OCI-LY1 (cell line): ENCODE data around the gene KLK11.

Source experiments
- H2AFZ ChIP-seq: fragments of 200-600 bp; sonication (generic), shearing (Covaris generic); 2 replicates; pipeline ENCODE4 v1.6.0; 2014; ENCODE audit warnings: antibody characterized with exemption, mild to moderate bottlenecking, low read length
- H3F3A ChIP-seq: fragments of 200-600 bp; sonication (generic), shearing (Covaris generic); 2 replicates; pipeline ENCODE4 v1.6.0; 2014; ENCODE audit warnings: mild to moderate bottlenecking, antibody characterized with exemption, low read length, moderate library complexity; ENCODE audit not compliant: insufficient read depth
- H3K27ac ChIP-seq: fragments of 200-600 bp; sonication (generic); 2 replicates; pipeline ENCODE4 v1.5.1; 2014; ENCODE audit warnings: low read length, mixed run types, mild to moderate bottlenecking, low read depth; ENCODE audit not compliant: poor library complexity, severe bottlenecking
- H3K27me3 ChIP-seq: fragments of 200-600 bp; sonication (generic); 2 replicates; pipeline ENCODE4 v1.6.0; 2014; ENCODE audit warnings: antibody characterized with exemption, mild to moderate bottlenecking, low read length, moderate library complexity; ENCODE audit not compliant: insufficient read depth
- H3K36me3 ChIP-seq: fragments of 200-600 bp; sonication (generic); 2 replicates; pipeline ENCODE4 v1.6.1; 2014; ENCODE audit warnings: mild to moderate bottlenecking, antibody characterized with exemption, low read length, moderate library complexity, mixed read lengths; ENCODE audit not compliant: insufficient read depth
- H3K4me1 ChIP-seq: fragments of 200-600 bp; sonication (generic); 2 replicates; pipeline ENCODE4 v1.5.1; 2014; ENCODE audit warnings: mild to moderate bottlenecking, low read length, moderate library complexity; ENCODE audit not compliant: insufficient read depth, severe bottlenecking
- H3K4me2 ChIP-seq: fragments of 200-600 bp; sonication (generic), shearing (Covaris generic); 2 replicates; pipeline ENCODE4 v1.6.1; 2014; ENCODE audit warnings: low read length
- H3K4me3 ChIP-seq: fragments of 200-600 bp; sonication (generic); 2 replicates; pipeline ENCODE4 v1.5.1; 2014; ENCODE audit warnings: low read length, low read depth, mild to moderate bottlenecking, mixed read lengths; ENCODE audit not compliant: poor library complexity, severe bottlenecking
- H3K79me2 ChIP-seq: fragments of 200-600 bp; shearing (Covaris generic); 2 replicates; pipeline ENCODE4 v1.6.1; 2016; ENCODE audit warnings: mixed run types, low read length, mixed read lengths; ENCODE audit not compliant: insufficient read depth
- H3K9ac ChIP-seq: fragments of 200-600 bp; sonication (generic), shearing (Covaris generic); 2 replicates; pipeline ENCODE4 v1.6.1; 2014; ENCODE audit warnings: mild to moderate bottlenecking, low read length, mixed read lengths
- H3K9me2 ChIP-seq: fragments of 200-600 bp; sonication (generic), shearing (Covaris generic); 2 replicates; pipeline ENCODE4 v1.6.1; 2014; ENCODE audit warnings: low read depth, mild to moderate bottlenecking, low read length, mixed read lengths
- H3K9me3 ChIP-seq: fragments of 200-600 bp; shearing (Covaris generic); 2 replicates; pipeline ENCODE4 v1.6.1; 2014; ENCODE audit warnings: low read length, mixed read lengths
- H4K20me1 ChIP-seq: fragments of 200-600 bp; sonication (generic), shearing (Covaris generic); 2 replicates; pipeline ENCODE4 v1.6.0; 2016; ENCODE audit warnings: mild to moderate bottlenecking, low read length; ENCODE audit not compliant: insufficient read depth
- EZH2 ChIP-seq: fragments of 200-600 bp; sonication (generic), shearing (Covaris generic); IDR thresholded peaks from 2 replicates; pipeline ENCODE4 v1.8.0; 2017; ENCODE audit warnings: borderline replicate concordance, mixed run types, mild to moderate bottlenecking, antibody characterized with exemption, low read length, moderate library complexity, mixed read lengths
- TF ChIP-seq, protein P1 (sequence below): fragments of 200-600 bp; sonication (generic), shearing (Covaris generic); IDR thresholded peaks from 2 replicates; pipeline ENCODE4 v1.5.1; 2017; ENCODE audit warnings: mild to moderate bottlenecking, antibody characterized with exemption, low read length, moderate library complexity, mixed read lengths

The KLK11 gene

GRCh38 chr19:51019544-51019925 lies 6.9 kb downstream of the KLK11 start, which contains the start of gene KLK10:
TSS of gene KLK10 (minus strand) at chr19:51019709. CDS start at chr19:51019130, 579 bp downstream.
- H3K27ac ChIP-seq, result no peak within 1 kb of the TSS
- H2AFZ ChIP-seq, result no peak within 1 kb of the TSS
- H3K27me3 ChIP-seq, result no peaks in the 10 kb centered on the region
- TF ChIP-seq EZH2, result no peak
- TF ChIP-seq, protein P1, sequence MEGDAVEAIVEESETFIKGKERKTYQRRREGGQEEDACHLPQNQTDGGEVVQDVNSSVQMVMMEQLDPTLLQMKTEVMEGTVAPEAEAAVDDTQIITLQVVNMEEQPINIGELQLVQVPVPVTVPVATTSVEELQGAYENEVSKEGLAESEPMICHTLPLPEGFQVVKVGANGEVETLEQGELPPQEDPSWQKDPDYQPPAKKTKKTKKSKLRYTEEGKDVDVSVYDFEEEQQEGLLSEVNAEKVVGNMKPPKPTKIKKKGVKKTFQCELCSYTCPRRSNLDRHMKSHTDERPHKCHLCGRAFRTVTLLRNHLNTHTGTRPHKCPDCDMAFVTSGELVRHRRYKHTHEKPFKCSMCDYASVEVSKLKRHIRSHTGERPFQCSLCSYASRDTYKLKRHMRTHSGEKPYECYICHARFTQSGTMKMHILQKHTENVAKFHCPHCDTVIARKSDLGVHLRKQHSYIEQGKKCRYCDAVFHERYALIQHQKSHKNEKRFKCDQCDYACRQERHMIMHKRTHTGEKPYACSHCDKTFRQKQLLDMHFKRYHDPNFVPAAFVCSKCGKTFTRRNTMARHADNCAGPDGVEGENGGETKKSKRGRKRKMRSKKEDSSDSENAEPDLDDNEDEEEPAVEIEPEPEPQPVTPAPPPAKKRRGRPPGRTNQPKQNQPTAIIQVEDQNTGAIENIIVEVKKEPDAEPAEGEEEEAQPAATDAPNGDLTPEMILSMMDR, result no peak
- no peaks in the 10 kb centered on the region for H3K79me2 ChIP-seq
- no peak within 1 kb of the TSS for H3K9ac ChIP-seq
- H3K4me1 ChIP-seq, result no peaks in the 10 kb centered on the region
- no peak within 1 kb of the TSS for H3K4me2 ChIP-seq
- no peaks in the 10 kb centered on the region for H3K36me3 ChIP-seq
- no peak within 1 kb of the TSS for H3K4me3 ChIP-seq
- H4K20me1 ChIP-seq, result no peaks in the 10 kb centered on the region
- H3K9me2 ChIP-seq, result no peaks in the 10 kb centered on the region
- no peaks in the 10 kb centered on the region for H3F3A ChIP-seq
- no peaks in the 10 kb centered on the region for H3K9me3 ChIP-seq

- Histone ChIP-seq H3K9ac (no peak overlapping the region), H3K9me3 (no peaks in the 10 kb centered on the region), H4K20me1 (no peaks in the 10 kb centered on the region), H3K4me1 (no peaks in the 10 kb centered on the region), H3K4me3 (no peak overlapping the region), H3K36me3 (no peaks in the 10 kb centered on the region), H3K9me2 (no peaks in the 10 kb centered on the region), H3K79me2 (no peaks in the 10 kb centered on the region), H3K27me3 (no peaks in the 10 kb centered on the region), H3F3A (no peaks in the 10 kb centered on the region), H3K27ac (no peak overlapping the region), H2AFZ (no peak overlapping the region), H3K4me2 (no peak overlapping the region)
- TF ChIP-seq, protein P1, result no peak
- no peak for TF ChIP-seq EZH2
Observed at GRCh38 chr19:51018745-51019543, 7.5 kb downstream of the KLK11 start.

GRCh38 chr19:51016798-51017683 lies 9.4 kb downstream of the KLK11 start:
- TF ChIP-seq EZH2, result no peak
- TF ChIP-seq, protein P1, result peak; percentile 53
- H3K9ac ChIP-seq, result no peak overlapping the region

More at GRCh38 chr19:51016798-51017683, 9.4 kb downstream of the KLK11 start:
- Histone ChIP-seq H3K27ac (no peak overlapping the region), H3K9me3 (no peaks in the 10 kb centered on the region), H3K79me2 (no peaks in the 10 kb centered on the region), H3K4me2 (no peak overlapping the region), H3K27me3 (no peaks in the 10 kb centered on the region), H2AFZ (no peak overlapping the region), H3F3A (no peaks in the 10 kb centered on the region), H3K4me3 (no peak overlapping the region), H3K9me2 (no peaks in the 10 kb centered on the region), H4K20me1 (no peaks in the 10 kb centered on the region), H3K4me1 (no peaks in the 10 kb centered on the region), H3K36me3 (no peaks in the 10 kb centered on the region)
